NT2/D1 (cell line): ENCODE data around the gene DIAPH2.

Source experiments
- SUZ12 ChIP-seq: IDR thresholded peaks from 2 replicates; pipeline ENCODE4 v1.6.1; 2011; ENCODE audit not compliant: insufficient read length, insufficient read depth; ENCODE audit errors: extremely low read depth
- YY1 ChIP-seq: IDR thresholded peaks from 2 replicates; pipeline ENCODE4 v1.6.1; 2011; ENCODE audit not compliant: insufficient read length, insufficient read depth
- ZNF274 ChIP-seq: IDR thresholded peaks from 2 replicates; pipeline ENCODE4 v1.6.1; 2011; ENCODE audit warnings: mild to moderate bottlenecking, low read depth, low read length

- TF ChIP-seq ZNF274 (no peak), SUZ12 (no peak), YY1 (no peak)
These were observed 76.9 kb downstream of the DIAPH2 start for GRCh38 chrX:96761566-96761965.
